Measurements from ENCODE around the gene TACC3.

TACC3 gene

GRCh38 chr4:1736812-1737211, 15.5 kb downstream of the TACC3 start:
- peaks cover 12 to 15% of the 10 kb centered on the region in 2 donors for H3K9me3 ChIP-seq (ENCODE audit: control insufficient read depth in 1 of 2, low read length in 2 of 2)
- no peak overlapping the region for H3K4me3 ChIP-seq (ENCODE audit: low read depth in 1 of 2, low read length in 2 of 2)
- no peak overlapping the region for H3K27ac ChIP-seq (ENCODE audit: low read depth, low read length)
- no peaks in the 10 kb centered on the region for H3K27me3 ChIP-seq (ENCODE audit: control insufficient read depth in 1 of 2, insufficient read depth in 2 of 2, low read length in 2 of 2)
- H3K36me3 ChIP-seq (ENCODE audit: control insufficient read depth in 1 of 2, insufficient read depth in 2 of 2, low read length in 2 of 2): peaks cover 48 to 72% of the 10 kb centered on the region in 2 donors
- no peaks in the 10 kb centered on the region for H3K4me1 ChIP-seq (ENCODE audit: control insufficient read depth in 1 of 2, insufficient read depth in 2 of 2, low read length in 2 of 2)
- H3K9ac ChIP-seq (ENCODE audit: low read depth in 1 of 2, low read length in 2 of 2): no peak overlapping the region

DNA sequence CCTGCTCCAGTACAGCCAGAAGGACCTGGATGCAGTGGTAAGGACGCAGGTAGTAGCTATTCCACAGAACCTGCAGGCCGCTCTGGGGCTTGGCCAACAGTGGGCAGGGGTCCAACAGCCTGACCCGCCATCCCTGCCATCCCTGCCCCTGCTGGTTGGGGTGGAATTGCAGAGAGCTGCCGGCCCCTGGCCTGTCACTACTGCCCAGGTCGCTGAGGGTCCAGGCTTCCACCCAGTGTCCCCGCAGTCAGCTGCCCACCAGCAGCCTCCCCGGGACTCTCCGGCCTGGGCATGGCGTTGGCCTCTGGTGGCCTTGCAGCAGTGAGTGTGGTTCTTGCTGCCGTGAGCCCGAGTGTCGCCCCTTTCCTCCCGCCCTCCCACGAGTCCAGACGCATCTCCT, 16.3 kb downstream of the TACC3 start:
- Histone ChIP-seq H3K27ac (ENCODE audit: low read depth, low read length) (no peak overlapping the region), H3K4me3 (ENCODE audit: low read depth in 1 of 2, low read length in 2 of 2) (no peak overlapping the region), H3K27me3 (ENCODE audit: control insufficient read depth in 1 of 2, insufficient read depth in 2 of 2, low read length in 2 of 2) (no peaks in the 10 kb centered on the region), H3K36me3 (ENCODE audit: control insufficient read depth in 1 of 2, insufficient read depth in 2 of 2, low read length in 2 of 2) (peaks cover 42 to 72% of the 10 kb centered on the region in 2 donors), H3K4me1 (ENCODE audit: control insufficient read depth in 1 of 2, insufficient read depth in 2 of 2, low read length in 2 of 2) (no peaks in the 10 kb centered on the region), H3K9ac (ENCODE audit: low read depth in 1 of 2, low read length in 2 of 2) (no peak overlapping the region), H3K9me3 (ENCODE audit: control insufficient read depth in 1 of 2, low read length in 2 of 2) (peaks cover 12 to 15% of the 10 kb centered on the region in 2 donors)

GRCh38 chr4:1738410-1738809, 17.1 kb downstream of the TACC3 start:
- Histone ChIP-seq H3K36me3 (ENCODE audit: control insufficient read depth in 1 of 2, insufficient read depth in 2 of 2, low read length in 2 of 2) (peaks cover 42 to 67% of the 10 kb centered on the region in 2 donors), H3K9me3 (ENCODE audit: control insufficient read depth in 1 of 2, low read length in 2 of 2) (peaks cover 12 to 15% of the 10 kb centered on the region in 2 donors), H3K4me3 (ENCODE audit: low read depth in 1 of 2, low read length in 2 of 2) (no peak overlapping the region), H3K4me1 (ENCODE audit: control insufficient read depth in 1 of 2, insufficient read depth in 2 of 2, low read length in 2 of 2) (no peaks in the 10 kb centered on the region), H3K27me3 (ENCODE audit: control insufficient read depth in 1 of 2, insufficient read depth in 2 of 2, low read length in 2 of 2) (no peaks in the 10 kb centered on the region), H3K27ac (ENCODE audit: low read depth, low read length) (no peak overlapping the region), H3K9ac (ENCODE audit: low read depth in 1 of 2, low read length in 2 of 2) (no peak overlapping the region)

- no peaks in the 10 kb centered on the region for H3K4me1 ChIP-seq (ENCODE audit: control insufficient read depth in 1 of 2, insufficient read depth in 2 of 2, low read length in 2 of 2)
- peaks cover 46 to 76% of the 10 kb centered on the region in 2 donors for H3K36me3 ChIP-seq (ENCODE audit: control insufficient read depth in 1 of 2, insufficient read depth in 2 of 2, low read length in 2 of 2)
- H3K4me3 ChIP-seq (ENCODE audit: low read depth in 1 of 2, low read length in 2 of 2): no peak overlapping the region
- H3K27ac ChIP-seq (ENCODE audit: low read depth, low read length): no peak overlapping the region
- H3K9me3 ChIP-seq (ENCODE audit: control insufficient read depth in 1 of 2, low read length in 2 of 2): peaks cover 12 to 15% of the 10 kb centered on the region in 2 donors
- no peaks in the 10 kb centered on the region for H3K27me3 ChIP-seq (ENCODE audit: control insufficient read depth in 1 of 2, insufficient read depth in 2 of 2, low read length in 2 of 2)
- H3K9ac ChIP-seq (ENCODE audit: low read depth in 1 of 2, low read length in 2 of 2): no peak overlapping the region
These were observed 18.0 kb downstream of the TACC3 start for GRCh38 chr4:1739358-1739757.

DNA sequence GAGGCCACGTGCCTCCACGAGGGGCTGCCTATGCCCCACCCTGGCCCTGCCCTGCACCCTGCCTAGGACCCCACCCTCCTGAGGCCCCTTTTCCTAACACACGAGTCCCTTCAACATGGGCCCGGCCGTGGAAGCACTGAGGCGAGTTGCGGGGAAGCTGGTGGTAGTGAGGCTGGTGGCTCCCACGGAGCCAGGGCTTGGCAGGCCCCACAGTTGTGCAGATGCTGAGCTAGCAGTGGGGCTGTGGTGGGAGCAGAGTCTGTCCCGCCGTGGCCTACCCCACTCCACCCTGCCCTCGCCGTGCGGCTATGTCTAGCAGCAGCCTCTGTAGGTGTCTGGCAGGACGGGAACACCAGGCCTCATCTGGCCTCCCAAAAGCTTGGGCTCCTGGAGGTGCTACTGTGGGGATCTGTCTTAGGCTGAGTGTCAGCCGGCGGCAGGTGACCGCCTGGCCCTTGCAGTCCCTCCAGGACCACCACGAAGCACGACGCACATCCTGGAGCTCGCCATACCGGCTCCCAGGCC, 18.8 kb downstream of the TACC3 start:
- Histone ChIP-seq H3K27ac (ENCODE audit: low read depth, low read length) (no peak overlapping the region), H3K4me3 (ENCODE audit: low read depth in 1 of 2, low read length in 2 of 2) (no peak overlapping the region), H3K9ac (ENCODE audit: low read depth in 1 of 2, low read length in 2 of 2) (no peak overlapping the region), H3K36me3 (ENCODE audit: control insufficient read depth in 1 of 2, insufficient read depth in 2 of 2, low read length in 2 of 2) (peaks cover 48 to 72% of the 10 kb centered on the region in 2 donors), H3K9me3 (ENCODE audit: control insufficient read depth in 1 of 2, low read length in 2 of 2) (peaks cover 12 to 15% of the 10 kb centered on the region in 2 donors), H3K4me1 (ENCODE audit: control insufficient read depth in 1 of 2, insufficient read depth in 2 of 2, low read length in 2 of 2) (no peaks in the 10 kb centered on the region), H3K27me3 (ENCODE audit: control insufficient read depth in 1 of 2, insufficient read depth in 2 of 2, low read length in 2 of 2) (no peaks in the 10 kb centered on the region)

DNA sequence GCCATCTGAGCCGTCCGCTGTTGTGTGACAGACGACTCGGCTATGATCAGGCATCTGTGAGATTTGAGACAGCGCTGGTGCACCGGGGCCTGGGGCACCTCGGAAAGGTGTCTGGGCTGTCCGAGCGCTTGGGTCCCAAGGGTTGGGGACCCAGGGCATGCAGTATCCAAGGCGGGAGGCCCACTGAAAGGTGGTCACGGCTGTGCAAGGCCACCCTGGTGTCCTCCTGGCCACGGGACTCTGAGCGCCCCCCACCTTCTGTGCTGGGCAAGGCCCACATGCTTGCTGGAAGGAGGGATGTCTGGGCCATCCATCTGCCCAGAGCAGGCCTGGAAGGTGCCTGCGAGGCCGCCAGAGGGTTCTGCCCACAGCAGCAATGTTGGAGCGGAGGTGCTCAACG, 19.9 kb downstream of the TACC3 start:
- peaks cover 12 to 15% of the 10 kb centered on the region in 2 donors for H3K9me3 ChIP-seq (ENCODE audit: control insufficient read depth in 1 of 2, low read length in 2 of 2)
- H3K4me3 ChIP-seq (ENCODE audit: low read depth in 1 of 2, low read length in 2 of 2): no peak overlapping the region
- no peak overlapping the region for H3K9ac ChIP-seq (ENCODE audit: low read depth in 1 of 2, low read length in 2 of 2)
- H3K4me1 ChIP-seq (ENCODE audit: control insufficient read depth in 1 of 2, insufficient read depth in 2 of 2, low read length in 2 of 2): no peaks in the 10 kb centered on the region
- no peaks in the 10 kb centered on the region for H3K27me3 ChIP-seq (ENCODE audit: control insufficient read depth in 1 of 2, insufficient read depth in 2 of 2, low read length in 2 of 2)
- H3K27ac ChIP-seq (ENCODE audit: low read depth, low read length): no peak overlapping the region
- H3K36me3 ChIP-seq (ENCODE audit: control insufficient read depth in 1 of 2, insufficient read depth in 2 of 2, low read length in 2 of 2): peaks cover 46 to 62% of the 10 kb centered on the region in 2 donors

- no peaks in the 10 kb centered on the region for H3K9me3 ChIP-seq (ENCODE audit: control insufficient read depth in 1 of 2, low read length in 2 of 2)
- H3K4me1 ChIP-seq (ENCODE audit: control insufficient read depth in 1 of 2, insufficient read depth in 2 of 2, low read length in 2 of 2): peaks cover 2% of the 10 kb centered on the region in 2 donors
- no peaks in the 10 kb centered on the region for H3K27me3 ChIP-seq (ENCODE audit: control insufficient read depth in 1 of 2, insufficient read depth in 2 of 2, low read length in 2 of 2)
- peaks cover 27 to 39% of the 10 kb centered on the region in 2 donors for H3K36me3 ChIP-seq (ENCODE audit: control insufficient read depth in 1 of 2, insufficient read depth in 2 of 2, low read length in 2 of 2)
- no peak overlapping the region for H3K4me3 ChIP-seq (ENCODE audit: low read depth in 1 of 2, low read length in 2 of 2)
- H3K27ac ChIP-seq (ENCODE audit: low read depth, low read length): no peak overlapping the region
- H3K9ac ChIP-seq (ENCODE audit: low read depth in 1 of 2, low read length in 2 of 2): no peak overlapping the region
These were observed 22.2 kb downstream of the TACC3 start for GRCh38 chr4:1743551-1743950.

DNA sequence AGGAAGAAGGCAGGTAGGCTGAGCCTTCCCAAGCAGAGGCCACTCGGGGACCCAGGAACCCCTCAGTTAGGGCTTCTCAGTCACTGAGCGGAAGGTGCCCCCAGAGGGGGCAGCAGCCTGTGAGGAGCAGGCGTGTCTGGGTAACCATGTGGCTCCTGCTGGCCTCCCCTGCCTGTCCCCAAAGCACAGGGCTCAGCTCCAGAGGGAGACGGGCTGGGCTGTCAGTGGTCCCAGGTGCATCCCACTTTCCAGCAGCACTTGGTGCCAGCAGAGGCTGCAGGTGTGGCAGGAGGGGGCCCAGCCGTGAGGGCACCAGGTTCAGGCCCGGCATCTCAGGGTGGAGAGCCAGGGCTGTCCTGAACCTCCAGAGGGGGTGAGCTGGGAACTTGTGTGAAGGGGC, 22.7 kb downstream of the TACC3 start:
- H3K36me3 ChIP-seq (ENCODE audit: control insufficient read depth in 1 of 2, insufficient read depth in 2 of 2, low read length in 2 of 2): peaks cover 26 to 39% of the 10 kb centered on the region in 2 donors
- no peak overlapping the region for H3K9ac ChIP-seq (ENCODE audit: low read depth in 1 of 2, low read length in 2 of 2)
- no peaks in the 10 kb centered on the region for H3K9me3 ChIP-seq (ENCODE audit: control insufficient read depth in 1 of 2, low read length in 2 of 2)
- H3K4me3 ChIP-seq (ENCODE audit: low read depth in 1 of 2, low read length in 2 of 2): no peak overlapping the region
- no peaks in the 10 kb centered on the region for H3K27me3 ChIP-seq (ENCODE audit: control insufficient read depth in 1 of 2, insufficient read depth in 2 of 2, low read length in 2 of 2)
- no peak overlapping the region for H3K27ac ChIP-seq (ENCODE audit: low read depth, low read length)
- peaks cover 3% of the 10 kb centered on the region in 2 donors for H3K4me1 ChIP-seq (ENCODE audit: control insufficient read depth in 1 of 2, insufficient read depth in 2 of 2, low read length in 2 of 2)

DNA sequence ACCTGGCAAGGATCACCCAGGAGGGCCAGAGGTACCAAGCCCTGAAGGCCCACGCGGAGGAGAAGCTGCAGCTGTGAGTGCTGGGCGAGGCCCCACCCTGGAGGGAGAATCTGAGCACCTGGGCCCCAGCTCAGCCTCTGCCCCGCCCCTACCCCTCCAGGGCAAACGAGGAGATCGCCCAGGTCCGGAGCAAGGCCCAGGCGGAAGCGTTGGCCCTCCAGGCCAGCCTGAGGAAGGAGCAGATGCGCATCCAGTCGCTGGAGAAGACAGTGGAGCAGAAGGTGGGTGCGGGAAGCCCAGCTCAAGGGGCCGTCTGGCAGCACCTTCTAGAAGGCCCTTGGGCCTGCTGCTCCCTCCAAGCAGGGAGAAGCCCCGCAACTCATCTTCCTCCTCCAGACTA, 23.2 kb downstream of the TACC3 start:
- Histone ChIP-seq H3K4me1 (ENCODE audit: control insufficient read depth in 1 of 2, insufficient read depth in 2 of 2, low read length in 2 of 2) (peaks cover 3% of the 10 kb centered on the region in 2 donors), H3K36me3 (ENCODE audit: control insufficient read depth in 1 of 2, insufficient read depth in 2 of 2, low read length in 2 of 2) (peaks cover 21 to 35% of the 10 kb centered on the region in 2 donors), H3K27ac (ENCODE audit: low read depth, low read length) (no peak overlapping the region), H3K9ac (ENCODE audit: low read depth in 1 of 2, low read length in 2 of 2) (no peak overlapping the region), H3K4me3 (ENCODE audit: low read depth in 1 of 2, low read length in 2 of 2) (no peak overlapping the region), H3K9me3 (ENCODE audit: control insufficient read depth in 1 of 2, low read length in 2 of 2) (no peaks in the 10 kb centered on the region), H3K27me3 (ENCODE audit: control insufficient read depth in 1 of 2, insufficient read depth in 2 of 2, low read length in 2 of 2) (no peaks in the 10 kb centered on the region)

DNA sequence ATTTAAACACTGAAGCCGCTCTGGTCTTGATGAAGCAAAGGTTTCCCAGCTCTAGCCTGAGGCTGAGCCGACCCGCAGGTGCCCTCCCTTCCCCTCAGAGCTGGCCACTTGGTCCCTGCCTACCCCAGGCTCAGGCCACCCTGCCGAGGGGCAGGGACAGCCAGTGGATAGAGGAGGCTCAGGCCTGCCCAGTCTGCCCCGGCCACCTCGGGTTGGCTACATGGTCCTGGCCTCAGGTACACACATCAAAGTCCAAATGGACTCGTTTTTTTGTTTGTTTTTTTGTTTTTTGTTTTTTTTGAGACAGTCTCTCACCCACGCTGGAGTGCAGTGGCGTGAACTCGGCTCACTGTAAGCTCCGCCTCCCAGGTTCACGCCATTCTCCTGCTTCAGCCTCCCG, 23.8 kb downstream of the TACC3 start:
- Histone ChIP-seq H3K36me3 (ENCODE audit: control insufficient read depth in 1 of 2, insufficient read depth in 2 of 2, low read length in 2 of 2) (peaks cover 20 to 31% of the 10 kb centered on the region in 2 donors), H3K27me3 (ENCODE audit: control insufficient read depth in 1 of 2, insufficient read depth in 2 of 2, low read length in 2 of 2) (no peaks in the 10 kb centered on the region), H3K27ac (ENCODE audit: low read depth, low read length) (no peak overlapping the region), H3K9me3 (ENCODE audit: control insufficient read depth in 1 of 2, low read length in 2 of 2) (no peaks in the 10 kb centered on the region), H3K4me1 (ENCODE audit: control insufficient read depth in 1 of 2, insufficient read depth in 2 of 2, low read length in 2 of 2) (peaks cover 3% of the 10 kb centered on the region in 2 donors), H3K9ac (ENCODE audit: low read depth in 1 of 2, low read length in 2 of 2) (no peak overlapping the region), H3K4me3 (ENCODE audit: low read depth in 1 of 2, low read length in 2 of 2) (no peak overlapping the region)

DNA sequence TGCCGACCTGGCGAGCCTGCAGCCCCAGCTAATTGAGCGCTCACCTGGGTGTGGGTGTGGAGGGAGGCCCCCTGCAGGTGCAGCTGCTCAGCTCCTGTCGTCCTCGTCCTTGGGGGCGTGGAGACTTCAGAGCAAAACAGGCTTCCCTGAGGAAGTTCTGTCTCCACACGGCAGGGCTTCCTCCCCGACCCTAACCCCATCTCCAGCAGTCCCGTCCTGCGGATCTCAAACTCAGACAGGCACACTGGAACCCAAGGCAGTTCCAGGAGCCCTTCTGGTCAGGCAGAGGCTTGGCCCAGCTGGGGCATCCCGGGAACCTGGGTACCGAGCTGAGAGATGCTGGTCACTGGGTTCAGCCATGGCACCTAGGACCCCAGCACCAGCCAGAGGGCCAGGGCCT, 24.4 kb downstream of the TACC3 start:
- no peak overlapping the region for H3K4me3 ChIP-seq (ENCODE audit: low read depth in 1 of 2, low read length in 2 of 2)
- peaks cover 20 to 26% of the 10 kb centered on the region in 2 donors for H3K36me3 ChIP-seq (ENCODE audit: control insufficient read depth in 1 of 2, insufficient read depth in 2 of 2, low read length in 2 of 2)
- H3K9ac ChIP-seq (ENCODE audit: low read depth in 1 of 2, low read length in 2 of 2): no peak overlapping the region
- no peaks in the 10 kb centered on the region for H3K9me3 ChIP-seq (ENCODE audit: control insufficient read depth in 1 of 2, low read length in 2 of 2)
- H3K4me1 ChIP-seq (ENCODE audit: control insufficient read depth in 1 of 2, insufficient read depth in 2 of 2, low read length in 2 of 2): peaks cover 3% of the 10 kb centered on the region in 2 donors
- H3K27me3 ChIP-seq (ENCODE audit: control insufficient read depth in 1 of 2, insufficient read depth in 2 of 2, low read length in 2 of 2): no peaks in the 10 kb centered on the region
- H3K27ac ChIP-seq (ENCODE audit: low read depth, low read length): no peak overlapping the region

Measured in duodenal mucosa (tissue), 2 donors.